H1 (cell line): ENCODE data around the gene MAP7D2. TPM values are rescaled to one million over a fixed set of nuclear protein-coding genes. Genes with fewer than 3 reads are reported as not detected.

ENCODE experiments used
- CTCF ChIA-PET: fragments of 300-600 bp; sonication (Branson Sonifier 250); formaldehyde crosslinking; loops from one replicate; lab custom pipeline; 2021; ENCODE audit not compliant: partially characterized antibody; lab: Charles Lee
- POLR2A ChIA-PET: fragments of 300-600 bp; sonication (Branson Sonifier 250); formaldehyde crosslinking; loops from one replicate; lab custom pipeline; 2021; ENCODE audit warnings: inconsistent platforms; ENCODE audit not compliant: partially characterized antibody; lab: Charles Lee
- DNase-seq, 2 experiments: peaks; one replicate each; pipeline versions ENCODE4 v3.0.0 to v3.0.0-alpha.2; 2010 to 2022; ENCODE audit warnings: low spot score in 2 of 2, low read depth in 1 of 2, mixed read lengths in 1 of 2
- FAIRE-seq: peaks from 2 replicates; lab custom pipeline; 2011; peaks lifted over from hg19 to GRCh38; lab: Jason Lieb, UNC
- H2AFZ ChIP-seq: 2 replicates; pipeline ENCODE4 v1.8.1; 2012; ENCODE audit warnings: low read length, inconsistent platforms
- H2AK5ac ChIP-seq: 2 replicates; pipeline ENCODE4 v1.6.1; 2013; ENCODE audit warnings: low read depth, low read length
- H2BK120ac ChIP-seq: replicated peaks from 2 replicates; pipeline ENCODE3; 2013; ENCODE audit warnings: low read depth, low read length, inconsistent platforms
- H2BK12ac ChIP-seq: 2 replicates; pipeline ENCODE4 v1.6.1; 2013; ENCODE audit warnings: low read depth, low read length
- H2BK15ac ChIP-seq: 2 replicates; pipeline ENCODE4 v1.6.1; 2013; ENCODE audit warnings: low read length
- H2BK20ac ChIP-seq: 2 replicates; pipeline ENCODE4 v1.6.1; 2013; ENCODE audit warnings: low read length
- H2BK5ac ChIP-seq: 2 replicates; pipeline ENCODE4 v1.6.1; 2013; ENCODE audit warnings: low read depth, low read length
- H3K14ac ChIP-seq: 2 replicates; pipeline ENCODE4 v1.6.1; 2013; ENCODE audit warnings: inconsistent platforms; ENCODE audit not compliant: insufficient read length
- H3K18ac ChIP-seq: 2 replicates; pipeline ENCODE4 v1.6.1; 2013; ENCODE audit warnings: low read length; ENCODE audit errors: extremely low read depth
- H3K23ac ChIP-seq: 2 replicates; pipeline ENCODE4 v1.6.1; 2013; ENCODE audit warnings: inconsistent platforms; ENCODE audit not compliant: insufficient read length
- H3K23me2 ChIP-seq: 2 replicates; pipeline ENCODE4 v1.6.1; 2013; ENCODE audit warnings: low read depth, low read length
- H3K27ac ChIP-seq: 2 replicates; pipeline ENCODE4 v1.6.1; 2011; ENCODE audit warnings: low read depth, low read length, inconsistent platforms
- H3K27me3 ChIP-seq, 4 experiments: replicated peaks in 1 of 4; 1 replicate in 1 of 4; 2 replicates in 3 of 4; pipeline versions ENCODE4 v1.6.1 to v1.8.1; 2011 to 2013; ENCODE audit warnings: low read length in 3 of 4, mild to moderate bottlenecking in 3 of 4, inconsistent platforms in 2 of 4, mixed read lengths in 2 of 4, moderate library complexity in 1 of 4; ENCODE audit not compliant: control insufficient read depth in 3 of 4, insufficient read depth in 3 of 4; ENCODE audit errors: extremely low read depth in 1 of 4
- H3K36me3 ChIP-seq, 4 experiments: 2 replicates each; pipeline versions ENCODE4 v1.6.1 to v1.8.1; 2011 to 2013; ENCODE audit warnings: mild to moderate bottlenecking in 4 of 4, low read length in 3 of 4, moderate library complexity in 2 of 4, control low read depth in 1 of 4, inconsistent platforms in 1 of 4; ENCODE audit not compliant: insufficient read depth in 4 of 4, control insufficient read depth in 2 of 4
- H3K4ac ChIP-seq: replicated peaks from 2 replicates; pipeline ENCODE3; 2013; ENCODE audit warnings: low read length, low read depth, mixed read lengths, inconsistent platforms; ENCODE audit not compliant: insufficient read length
- H3K4me1 ChIP-seq, 4 experiments: replicated peaks in 1 of 4; 1 replicate in 1 of 4; 2 replicates in 3 of 4; pipeline versions ENCODE4 v1.6.1 to v1.8.1; 2011 to 2013; ENCODE audit warnings: low read length in 3 of 4, inconsistent platforms in 2 of 4, mixed read lengths in 1 of 4; ENCODE audit not compliant: insufficient read depth in 4 of 4, control insufficient read depth in 3 of 4
- H3K4me2 ChIP-seq, 2 experiments: 2 replicates each; pipeline versions ENCODE4 v1.6.1 to v1.8.1; 2011 to 2013; ENCODE audit warnings: low read depth in 2 of 2, low read length in 2 of 2, control low read depth in 1 of 2, inconsistent platforms in 1 of 2, mild to moderate bottlenecking in 1 of 2; ENCODE audit not compliant: insufficient read depth in 1 of 2
- H3K4me3 ChIP-seq, 4 experiments: fragments of 200-600, 300-600 bp in 1 of 4; sonication (generic), shearing (Covaris generic), sonication (Bioruptor Twin) in 1 of 4; 2 replicates each; pipeline versions ENCODE4 v1.5.1 to v1.8.1; 2011 to 2016; ENCODE audit warnings: low read length in 4 of 4, low read depth in 3 of 4, control low read depth in 2 of 4, inconsistent platforms in 2 of 4, mild to moderate bottlenecking in 2 of 4, mixed read lengths in 1 of 4, moderate library complexity in 1 of 4; ENCODE audit not compliant: insufficient read depth in 2 of 4; ENCODE audit errors: extremely low read depth in 1 of 4
- H3K56ac ChIP-seq: replicated peaks from 2 replicates; pipeline ENCODE3; 2013; ENCODE audit warnings: low read depth, mild to moderate bottlenecking, mixed read lengths, low read length, inconsistent platforms; ENCODE audit not compliant: insufficient read length
- H3K79me1 ChIP-seq: 2 replicates; pipeline ENCODE4 v1.6.1; 2013; ENCODE audit warnings: low read depth, low read length, control low read depth
- H3K79me2 ChIP-seq, 2 experiments: 2 replicates each; pipeline versions ENCODE4 v1.6.1 to v1.8.1; 2012 to 2013; ENCODE audit warnings: low read length in 2 of 2, mild to moderate bottlenecking in 2 of 2, inconsistent platforms in 1 of 2; ENCODE audit not compliant: insufficient read depth in 2 of 2, control insufficient read depth in 1 of 2
- H3K9ac ChIP-seq, 4 experiments: replicated peaks in 1 of 4; 1 replicate in 1 of 4; 2 replicates in 3 of 4; pipeline versions ENCODE4 v1.6.1 to v1.8.1; 2011 to 2013; ENCODE audit warnings: low read depth in 3 of 4, low read length in 3 of 4, control low read depth in 2 of 4, mild to moderate bottlenecking in 2 of 4, moderate library complexity in 2 of 4, inconsistent platforms in 1 of 4; ENCODE audit errors: extremely low read depth in 1 of 4
- H3K9me3 ChIP-seq, 2 experiments: 2 replicates each; pipeline versions ENCODE4 v1.6.1 to v1.8.1; 2012 to 2013; ENCODE audit warnings: mild to moderate bottlenecking in 2 of 2, moderate library complexity in 2 of 2, control low read depth in 1 of 2, inconsistent platforms in 1 of 2, low read depth in 1 of 2, low read length in 1 of 2, mixed read lengths in 1 of 2; ENCODE audit not compliant: insufficient read depth in 2 of 2
- H4K20me1 ChIP-seq, 2 experiments: replicated peaks in 1 of 2; 2 replicates each; pipeline versions ENCODE3 to v1.8.1; 2011 to 2013; ENCODE audit warnings: inconsistent platforms in 2 of 2, low read length in 2 of 2, mild to moderate bottlenecking in 1 of 2; ENCODE audit not compliant: insufficient read depth in 2 of 2, control insufficient read depth in 1 of 2
- H4K5ac ChIP-seq: 2 replicates; pipeline ENCODE4 v1.6.1; 2013; ENCODE audit warnings: low read length, low read depth, mixed read lengths, inconsistent platforms; ENCODE audit not compliant: insufficient read length
- H4K8ac ChIP-seq: 2 replicates; pipeline ENCODE4 v1.8.0; 2013; ENCODE audit warnings: mild to moderate bottlenecking, moderate library complexity, low read length, inconsistent platforms; ENCODE audit not compliant: insufficient read depth; ENCODE audit errors: extremely low read depth
- H4K91ac ChIP-seq: replicated peaks from 2 replicates; pipeline ENCODE3; 2013; ENCODE audit warnings: low read length, mixed read lengths, inconsistent platforms; ENCODE audit not compliant: insufficient read length
- FOSL1 ChIP-seq: IDR thresholded peaks from 2 replicates; pipeline ENCODE4 v1.6.1; 2011; ENCODE audit warnings: mild to moderate bottlenecking, low read depth, low read length, moderate library complexity; ENCODE audit not compliant: insufficient read depth
- SP4 ChIP-seq: IDR thresholded peaks from 2 replicates; pipeline ENCODE4 v1.6.1; 2012; ENCODE audit warnings: low read length, inconsistent platforms
- TBP ChIP-seq: IDR thresholded peaks from 2 replicates; pipeline ENCODE4 v1.6.1; 2011; ENCODE audit warnings: low read depth, low read length, improper control_type of control experiment
- TEAD4 ChIP-seq: IDR thresholded peaks from 2 replicates; pipeline ENCODE4 v1.6.1; 2012; ENCODE audit warnings: low read depth, low read length, inconsistent platforms, mixed read lengths
- YY1 ChIP-seq: IDR thresholded peaks from 2 replicates; pipeline ENCODE4 v1.6.1; 2011; ENCODE audit warnings: low read depth, mild to moderate bottlenecking, low read length
- WGBS, 2 experiments: shearing (Covaris generic) in 1 of 2; methylation state at CpG; one replicate each; pipeline versions ENCODE4 v1.1.6 to v1.1.7; 2013 to 2015; ENCODE audit warnings: low lambda C conversion rate in 2 of 2, mixed read lengths in 2 of 2, inconsistent platforms in 1 of 2, low coverage in 1 of 2, missing lambda C conversion rate in 1 of 2; ENCODE audit not compliant: insufficient replicate concordance in 2 of 2, insufficient coverage in 1 of 2, insufficient read length in 1 of 2; ENCODE audit errors: extremely low coverage in 1 of 2, missing lambda C conversion rate in 1 of 2; 5-methylcytosine and 5-hydroxymethylcytosine counted together
- polyA plus RNA-seq, 7 experiments: library from polyadenylated mRNA; depleted of rRNA in 3 of 7; stranded (reverse) in 5 of 7; unstranded in 2 of 7; fragments of >200 nt in 5 of 7; fragments of 200-250 nt in 2 of 7; gene quantifications; 1 replicate in 5 of 7; 2 replicates in 1 of 7; 4 replicates in 1 of 7; pipeline versions ENCODE4 v1.2.1 to v1.2.3, GENCODE V29; 2011 to 2013; ENCODE audit warnings: missing spikeins in 2 of 7, mixed read lengths in 2 of 7
- total RNA-seq: library from RNA; stranded (reverse); fragmentation: NEBNext Ultra II Directional; extraction: Animal tissue kit (Norgen Biotek cat#: 25700); gene quantifications from 2 replicates; pipeline ENCODE4 v1.2.1, GENCODE V29; 2021

Gene MAP7D2
- total and polyA plus RNA-seq, 2 of the 8 experiments (the other 6 are each of a cell fraction or from before 2014, with no cell fraction given) = 0.65 to 0.83 TPM

DNA sequence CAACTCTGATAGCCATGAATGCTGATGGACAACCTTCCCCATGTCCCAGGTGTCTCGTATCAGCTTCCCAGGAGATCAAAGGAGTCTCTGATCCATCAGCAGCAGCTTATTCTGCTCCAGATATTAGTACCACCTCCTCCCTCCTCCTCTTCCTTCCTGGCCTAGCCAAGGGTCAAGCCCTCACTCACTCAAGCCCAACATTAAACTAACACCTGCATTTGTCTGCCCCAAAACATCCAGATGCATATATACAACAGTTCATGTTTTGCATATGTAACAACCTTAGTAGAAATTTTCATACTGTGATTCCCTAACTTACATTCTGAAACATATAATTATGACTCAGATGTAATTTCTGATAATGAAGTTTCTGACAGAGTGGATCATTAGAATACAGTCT, 155.8 kb downstream of the MAP7D2 start:
- Histone ChIP-seq H2AFZ (no peak overlapping the region), H3K36me3 (peaks cover 0 to 7% (median 0%) of the 10 kb centered on the region in 4 experiments; a peak in 2 of 8 replicates), H3K4me3 (no peak overlapping the region), H3K14ac (no peak overlapping the region), H3K27ac (no peak overlapping the region), H3K9me3 (no peaks in the 10 kb centered on the region), H2AK5ac (no peak overlapping the region), H2BK120ac (no peak overlapping the region), H3K18ac (no peak overlapping the region), H3K4me2 (no peak overlapping the region), H4K5ac (no peak overlapping the region), H3K9ac (no peak overlapping the region), H2BK20ac (no peak overlapping the region), H4K91ac (no peak overlapping the region), H3K23me2 (no peaks in the 10 kb centered on the region), H4K20me1 (peaks cover 0 to 1% of the 10 kb centered on the region in 2 experiments), H3K79me1 (no peaks in the 10 kb centered on the region), H3K23ac (no peak overlapping the region), H2BK12ac (no peak overlapping the region), H4K8ac (no peak overlapping the region), H3K79me2 (no peaks in the 10 kb centered on the region), H2BK15ac (no peak overlapping the region), H3K56ac (no peak overlapping the region), H3K4ac (no peak overlapping the region), H2BK5ac (no peak overlapping the region), H3K4me1 (no peaks in the 10 kb centered on the region), H3K27me3 (no peaks in the 10 kb centered on the region)
- FAIRE-seq (no peak), DNase-seq (no peak)
- WGBS, 2 experiments = 100% methylated on average over 1 of the region's 1 CpG; no CpG with 5 or more reads in 1 of the 2 experiments
- CTCF ChIA-PET = interaction anchor here (1.7 kb wide), 1 partner anchor 56 kb away, joined by 4 read pairs; no protein-coding TSS in a partner anchor
- POLR2A ChIA-PET = no interaction called here
- no peak for TF ChIP-seq FOSL1
- TF ChIP-seq YY1 = no peak
- no peak for TF ChIP-seq TBP
- TF ChIP-seq TEAD4 = no peak
- no peak for TF ChIP-seq SP4
